Loucy (cell line): ENCODE measurements around the gene ICAM5.

Experiments
- H2AFZ ChIP-seq: fragments of 200-600 bp; sonication (generic); 2 replicates; pipeline ENCODE4 v1.6.0; 2016; ENCODE audit warnings: antibody characterized with exemption, mild to moderate bottlenecking, low read length, moderate library complexity
- H3F3A ChIP-seq: fragments of 200-600 bp; 2 replicates; pipeline ENCODE4 v1.6.0; 2016; ENCODE audit warnings: antibody characterized with exemption, low read depth, mild to moderate bottlenecking
- H3K27me3 ChIP-seq: fragments of 200-600 bp; sonication (generic); 2 replicates; pipeline ENCODE4 v1.6.1; 2014; ENCODE audit warnings: low read length, mild to moderate bottlenecking; ENCODE audit not compliant: insufficient read depth, poor library complexity, severe bottlenecking
- H3K36me3 ChIP-seq: fragments of 200-600 bp; sonication (generic); 2 replicates; pipeline ENCODE4 v1.6.1; 2016; ENCODE audit warnings: low read length; ENCODE audit not compliant: insufficient read depth
- H3K4me1 ChIP-seq: fragments of 200-600 bp; sonication (generic); 2 replicates; pipeline ENCODE4 v1.5.1; 2014; ENCODE audit warnings: low read length, mild to moderate bottlenecking; ENCODE audit not compliant: insufficient read depth, poor library complexity, severe bottlenecking
- H3K4me2 ChIP-seq: fragments of 200-600 bp; sonication (generic); 2 replicates; pipeline ENCODE4 v1.6.0; 2014; ENCODE audit warnings: antibody characterized with exemption, low read length, low read depth, mild to moderate bottlenecking; ENCODE audit not compliant: poor library complexity, severe bottlenecking
- H3K4me3 ChIP-seq: fragments of 200-600 bp; sonication (generic); 2 replicates; pipeline ENCODE4 v1.5.1; 2014; ENCODE audit warnings: low read length, mild to moderate bottlenecking, mixed read lengths; ENCODE audit not compliant: poor library complexity, severe bottlenecking
- H3K79me2 ChIP-seq: fragments of 200-600 bp; sonication (generic); 2 replicates; pipeline ENCODE4 v1.6.1; 2014; ENCODE audit warnings: low read length; ENCODE audit not compliant: insufficient read depth
- H3K9ac ChIP-seq: fragments of 200-600 bp; sonication (generic); 2 replicates; pipeline ENCODE4 v1.6.0; 2014; ENCODE audit warnings: mild to moderate bottlenecking, low read depth, low read length, moderate library complexity; ENCODE audit not compliant: poor library complexity, severe bottlenecking
- H3K9me2 ChIP-seq: fragments of 200-600 bp; sonication (generic); replicated peaks from 2 replicates; pipeline ENCODE4 v1.6.1; 2016; ENCODE audit warnings: low read depth, low read length, mixed read lengths
- H3K9me3 ChIP-seq: fragments of 200-600 bp; sonication (generic); 2 replicates; pipeline ENCODE4 v1.6.1; 2014; ENCODE audit warnings: mild to moderate bottlenecking, antibody characterized with exemption, low read length, low read depth; ENCODE audit not compliant: insufficient read depth
- H4K20me1 ChIP-seq: fragments of 200-600 bp; sonication (generic); 2 replicates; pipeline ENCODE4 v1.6.0; 2014; ENCODE audit warnings: antibody characterized with exemption, low read length, mild to moderate bottlenecking; ENCODE audit not compliant: insufficient read depth, poor library complexity, severe bottlenecking
- CTCF ChIP-seq: fragments of 200-600 bp; sonication (generic); conservative IDR thresholded peaks from 2 replicates; pipeline ENCODE4 v1.5.1; 2014; ENCODE audit warnings: mild to moderate bottlenecking, antibody characterized with exemption, low read length
- EZH2phosphoT487 ChIP-seq: fragments of 200-600 bp; IDR thresholded peaks from 2 replicates; pipeline ENCODE4 v1.6.1; 2018; ENCODE audit warnings: antibody characterized with exemption, mild to moderate bottlenecking, moderate library complexity, borderline replicate concordance

The ICAM5 gene

DNA sequence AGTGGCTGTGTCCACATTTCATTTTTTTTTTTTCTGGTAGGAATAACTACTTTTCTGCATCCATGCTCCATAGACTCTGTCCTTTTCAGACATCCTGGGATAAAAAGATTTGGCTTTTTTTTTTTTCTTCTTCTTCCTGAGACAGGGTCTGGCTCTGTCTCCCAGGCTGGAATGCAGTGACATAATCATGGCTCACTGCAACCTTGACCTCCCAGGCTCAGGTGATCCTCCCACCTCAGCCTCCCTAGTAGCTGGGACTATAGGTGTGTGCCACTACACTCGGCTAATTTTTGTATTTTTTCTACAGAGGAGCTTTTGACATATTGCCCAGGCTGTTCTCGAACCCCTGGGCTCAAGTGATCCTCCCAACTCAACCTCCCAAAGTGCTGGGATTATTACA is 53.7 kb downstream of the ICAM5 start:
- Histone ChIP-seq H3K4me1 (peaks cover 19% of the 10 kb centered on the region), H3K36me3 (no peaks in the 10 kb centered on the region), H3K4me3 (no peak overlapping the region), H3K9me3 (no peaks in the 10 kb centered on the region), H4K20me1 (no peaks in the 10 kb centered on the region), H2AFZ (no peak overlapping the region), H3K4me2 (no peak overlapping the region), H3K9ac (no peak overlapping the region), H3K9me2 (no peaks in the 10 kb centered on the region), H3F3A (no peaks in the 10 kb centered on the region), H3K27me3 (no peaks in the 10 kb centered on the region), H3K79me2 (peaks cover 9% of the 10 kb centered on the region)
- TF ChIP-seq EZH2phosphoT487 (no peak), CTCF (no peak)

DNA sequence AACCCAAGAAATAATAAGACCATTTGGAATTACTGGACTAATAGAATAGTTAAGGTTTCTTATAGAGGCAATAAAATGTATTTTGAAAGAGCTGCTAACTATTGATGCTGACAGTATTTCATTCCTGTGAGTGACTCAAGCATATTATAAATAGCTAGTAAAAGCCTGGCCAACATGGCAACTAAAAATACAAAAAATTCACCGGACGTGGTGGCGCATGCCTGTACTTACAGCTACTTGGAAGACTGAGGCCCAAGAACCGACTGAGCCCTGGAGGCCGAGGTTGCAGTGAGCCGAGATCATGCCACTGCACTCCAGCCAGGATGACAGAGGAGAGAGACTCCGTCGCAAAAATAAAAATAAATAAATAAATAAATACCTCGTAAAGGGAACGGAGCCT is 55.0 kb downstream of the ICAM5 start:
- H3K79me2 ChIP-seq = no peaks in the 10 kb centered on the region
- H3K9me2 ChIP-seq = no peaks in the 10 kb centered on the region
- H3K36me3 ChIP-seq = no peaks in the 10 kb centered on the region
- H3K27me3 ChIP-seq = no peaks in the 10 kb centered on the region
- no peak overlapping the region for H3K4me3 ChIP-seq
- H4K20me1 ChIP-seq = no peaks in the 10 kb centered on the region
- H3K9me3 ChIP-seq = no peaks in the 10 kb centered on the region
- TF ChIP-seq EZH2phosphoT487 = no peak
- TF ChIP-seq CTCF = no peak
- no peaks in the 10 kb centered on the region for H3F3A ChIP-seq
- no peak overlapping the region for H2AFZ ChIP-seq
- peaks cover 9% of the 10 kb centered on the region for H3K4me1 ChIP-seq
- H3K4me2 ChIP-seq = no peak overlapping the region
- H3K9ac ChIP-seq = no peak overlapping the region
